Pancreas (tissue), 10 donors: ENCODE data around the gene NDUFB6. TPM values are rescaled to one million over a fixed set of nuclear protein-coding genes. Genes with fewer than 3 reads are reported as not detected.
A peak's percentile ranks its signal among the peaks of the same experiment; 100 is the strongest.
"Not testable (repeated sequence)": the region's sequence is repeated elsewhere in the genome, so short reads cannot be mapped to it uniquely, and the experiment has no call there.

Source experiments
- ATAC-seq, 4 donors: fragments of 200-7000 bp; cut with Tn5 transposase; one replicate each; pipeline versions ENCODE4 v1.8.0 to v1.9.1; 2020; ENCODE audit warnings: mild to moderate bottlenecking in 4 of 4, moderate library complexity in 4 of 4
- DNase-seq, 6 donors: peaks; one replicate each; pipeline ENCODE4 v3.0.0-alpha.2; 2020
- FAIRE-seq: peaks from 2 replicates; lab custom pipeline; 2012; peaks lifted over from hg19 to GRCh38; lab: Jason Lieb, UNC
- H3K27ac ChIP-seq, 4 donors: fragments of 200-600 bp; sonication (generic); 1 replicate in 3 of 4; 2 replicates in 1 of 4; pipeline versions ENCODE4 v1.5.0 to v1.8.0; 2020
- H3K27me3 ChIP-seq, 4 donors: fragments of 200-600 bp; one replicate each; pipeline ENCODE4 v1.8.0; 2021
- H3K36me3 ChIP-seq, 3 donors: fragments of 200-600 bp; sonication (generic) in 1 of 3; one replicate each; pipeline versions ENCODE4 v1.5.0 to v1.8.0; 2020 to 2021
- H3K4me1 ChIP-seq, 3 donors: fragments of 200-600 bp; one replicate each; pipeline ENCODE4 v1.8.0; 2021
- H3K4me3 ChIP-seq, 4 donors: fragments of 200-600 bp; sonication (generic) in 2 of 4; one replicate each; pipeline versions ENCODE4 v1.5.0 to v1.8.0; 2020 to 2021
- H3K9me3 ChIP-seq, 4 donors: fragments of 200-600 bp; one replicate each; pipeline ENCODE4 v1.8.0; 2021
- WGBS, 2 donors: extraction: QIAGEN DNeasy Blood & Tissue Kit; methylation state at CpG; one replicate each; pipeline ENCODE4 v1.1.7; 2013; 5-methylcytosine and 5-hydroxymethylcytosine counted together
- intact Hi-C, 3 donors: fragments of 100-400 bp; cut with DNase I; formaldehyde crosslinking; loops; one replicate each; pipeline versions ENCODE4 v1.11.1 to v1.14.2; 2022
- polyA plus RNA-seq, 2 donors: library from polyadenylated mRNA; stranded (reverse); fragments of 200-250 nt; gene quantifications; one replicate each; pipeline ENCODE4 v1.2.3, GENCODE V29; 2013
- total RNA-seq, 6 donors: library from RNA; stranded (reverse); fragmentation: NEBNext Ultra II Directional in 4 of 6; extraction: Animal tissue kit (Norgen Biotek cat#: 25700) in 4 of 6; gene quantifications; one replicate each; pipeline versions ENCODE4 v1.2.1 to v1.2.4, GENCODE V29; 2021 to 2023
- TF ChIP-seq, protein P1 (sequence below), 4 donors: fragments of 200-600 bp; sonication (generic) in 3 of 4; IDR thresholded peaks; one replicate each; pipeline versions ENCODE4 v1.5.0 to v1.8.0; 2021; ENCODE audit warnings: antibody characterized with exemption in 4 of 4
- donor health status: healthy with polysubstance abuse.
- donor health status: DM: no; HTN: no; CAD: no; lungs with moderate emphysema.
- donor health status: DM: no; HTN: no; CAD: no.
- donor health status: control.
- donor health status: control.
- donor health status: Bipolar disorder and iron deficiency.
- donor health status: DM: yes; HTN: yes; CAD: no.
- donor health status: DM: no; HTN: no; CAD: no.
- donor health status: DM: no; HTN: no; CAD: no.
- donor health status: DM: yes; HTN: yes; CAD: no.

The NDUFB6 gene
- total and polyA plus RNA-seq, 8 donors = 11.3 to 29.5 (median 16.3) TPM

DNA sequence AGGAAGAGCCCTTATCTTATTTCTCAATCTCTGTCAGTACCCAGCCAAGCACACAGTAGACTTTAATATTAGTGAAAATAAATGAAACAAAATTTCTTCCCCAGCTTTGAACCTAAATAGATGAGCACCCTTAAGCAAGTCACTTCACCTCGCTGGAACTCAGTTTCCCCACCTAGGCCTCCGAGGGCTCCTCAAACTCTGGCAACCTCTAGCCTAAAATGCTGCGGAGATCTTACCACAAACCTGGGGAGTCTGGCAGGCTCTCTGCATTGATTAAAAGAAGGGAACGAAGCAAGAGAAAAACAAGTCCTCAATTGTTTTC, 47.3 kb downstream of the NDUFB6 start:
- 0 to 1% methylated on average over 4 of the region's 4 CpGs for WGBS, 2 donors
- intact Hi-C loops = no loop called here
- FAIRE-seq (no peak), DNase-seq (no peak), ATAC-seq (no peak)
- peak overlapping the region; percentile 58 to 84 (median 76) for H3K27ac ChIP-seq
- TF ChIP-seq, protein P1, sequence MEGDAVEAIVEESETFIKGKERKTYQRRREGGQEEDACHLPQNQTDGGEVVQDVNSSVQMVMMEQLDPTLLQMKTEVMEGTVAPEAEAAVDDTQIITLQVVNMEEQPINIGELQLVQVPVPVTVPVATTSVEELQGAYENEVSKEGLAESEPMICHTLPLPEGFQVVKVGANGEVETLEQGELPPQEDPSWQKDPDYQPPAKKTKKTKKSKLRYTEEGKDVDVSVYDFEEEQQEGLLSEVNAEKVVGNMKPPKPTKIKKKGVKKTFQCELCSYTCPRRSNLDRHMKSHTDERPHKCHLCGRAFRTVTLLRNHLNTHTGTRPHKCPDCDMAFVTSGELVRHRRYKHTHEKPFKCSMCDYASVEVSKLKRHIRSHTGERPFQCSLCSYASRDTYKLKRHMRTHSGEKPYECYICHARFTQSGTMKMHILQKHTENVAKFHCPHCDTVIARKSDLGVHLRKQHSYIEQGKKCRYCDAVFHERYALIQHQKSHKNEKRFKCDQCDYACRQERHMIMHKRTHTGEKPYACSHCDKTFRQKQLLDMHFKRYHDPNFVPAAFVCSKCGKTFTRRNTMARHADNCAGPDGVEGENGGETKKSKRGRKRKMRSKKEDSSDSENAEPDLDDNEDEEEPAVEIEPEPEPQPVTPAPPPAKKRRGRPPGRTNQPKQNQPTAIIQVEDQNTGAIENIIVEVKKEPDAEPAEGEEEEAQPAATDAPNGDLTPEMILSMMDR (IDR thresholded peaks at IDR 0.05) = no peak
- H3K9me3 ChIP-seq = no peaks in the 10 kb centered on the region
- H3K36me3 ChIP-seq = no peaks in the 10 kb centered on the region
- H3K4me1 ChIP-seq = peaks cover 7 to 25% (median 16%) of the 10 kb centered on the region in 3 donors
- no peaks in the 10 kb centered on the region for H3K27me3 ChIP-seq
- peak overlapping the region; percentile 47 to 75 (median 54) for H3K4me3 ChIP-seq

DNA sequence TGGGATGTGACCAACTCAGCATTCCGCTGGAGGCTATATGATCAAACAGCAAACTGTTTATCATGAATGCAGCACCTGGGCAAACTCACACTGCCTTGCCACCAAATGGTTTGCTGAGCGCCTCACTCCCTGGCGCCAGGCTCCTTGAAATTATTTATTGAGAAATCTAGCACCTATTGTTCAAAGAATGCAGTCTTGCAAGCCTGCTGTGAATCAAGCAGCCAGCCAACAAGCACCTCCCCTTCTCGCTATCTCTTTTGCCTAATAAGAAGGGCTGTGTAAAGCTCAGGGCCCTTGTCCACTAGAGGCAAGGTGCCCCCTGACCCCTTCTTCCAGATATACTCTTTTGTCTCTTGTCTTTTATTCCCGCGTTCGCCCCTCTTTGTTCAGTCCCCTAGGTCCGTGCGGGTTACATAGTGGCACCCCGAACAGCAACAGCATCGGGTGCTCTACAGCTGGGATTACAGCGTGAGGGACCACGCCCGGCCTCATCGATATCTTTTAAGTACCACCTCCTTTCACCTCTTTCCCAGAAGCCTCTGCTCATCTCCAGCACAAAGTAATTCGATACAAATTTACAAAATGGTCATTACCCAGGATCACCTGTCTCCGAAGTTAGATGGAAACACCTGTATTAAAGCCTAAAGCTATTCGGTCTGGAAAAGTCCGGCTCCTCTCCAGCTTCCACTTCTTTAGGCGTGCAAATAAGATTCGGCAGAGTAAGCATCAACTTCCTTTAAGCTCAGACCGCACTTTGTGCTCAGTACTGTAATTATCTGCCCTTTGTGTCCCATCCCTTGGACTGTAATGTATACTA, 47.9 kb downstream of the NDUFB6 start:
- peak; percentile 62 to 80 (median 74) for DNase-seq
- Histone ChIP-seq H3K27ac (peak overlapping the region; percentile 48 to 84 (median 76)), H3K4me1 (peaks cover 7 to 25% (median 16%) of the 10 kb centered on the region in 3 donors), H3K9me3 (no peaks in the 10 kb centered on the region), H3K27me3 (no peaks in the 10 kb centered on the region), H3K4me3 (peak overlapping the region; percentile 47 to 75 (median 54)), H3K36me3 (no peaks in the 10 kb centered on the region)
- 5% methylated on average over 22 of the region's 22 CpGs for WGBS, 2 donors
- ATAC-seq = peak; percentile 37 to 63 (median 54)
- no peak for FAIRE-seq
- TF ChIP-seq, protein P1 (IDR thresholded peaks at IDR 0.05) = no peak
- intact Hi-C loops = no loop called here

DNA sequence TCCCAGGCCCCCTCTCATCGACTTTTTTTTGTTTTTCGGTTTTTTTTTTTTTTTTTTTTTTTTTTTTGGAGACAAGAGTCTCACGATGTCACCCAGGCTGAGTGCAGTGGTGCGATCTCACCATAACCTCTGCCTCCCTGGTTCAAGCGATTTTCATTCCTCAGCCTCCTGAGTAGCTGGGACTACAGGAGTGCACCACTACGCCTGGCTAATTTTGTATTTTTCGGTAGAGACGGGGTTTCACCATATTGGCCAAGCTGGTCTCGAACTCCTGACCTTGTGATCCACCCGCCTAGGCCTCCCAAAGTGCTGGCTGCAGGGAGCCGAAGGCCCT, 48.4 kb downstream of the NDUFB6 start:
- ATAC-seq, H3K27me3 ChIP-seq, H3K9me3 ChIP-seq, H3K36me3 ChIP-seq, FAIRE-seq, DNase-seq, intact Hi-C loops: not testable (repeated sequence)
- WGBS, 2 donors = 52 to 54% methylated on average over 11 of the region's 11 CpGs
- Histone ChIP-seq H3K4me3 (peak overlapping the region in 2 of 4 donors; percentile 59 to 75), H3K4me1 (peaks cover 7 to 25% (median 16%) of the 10 kb centered on the region in 3 donors), H3K27ac (peak overlapping the region; percentile 48 to 84 (median 76))

DNA sequence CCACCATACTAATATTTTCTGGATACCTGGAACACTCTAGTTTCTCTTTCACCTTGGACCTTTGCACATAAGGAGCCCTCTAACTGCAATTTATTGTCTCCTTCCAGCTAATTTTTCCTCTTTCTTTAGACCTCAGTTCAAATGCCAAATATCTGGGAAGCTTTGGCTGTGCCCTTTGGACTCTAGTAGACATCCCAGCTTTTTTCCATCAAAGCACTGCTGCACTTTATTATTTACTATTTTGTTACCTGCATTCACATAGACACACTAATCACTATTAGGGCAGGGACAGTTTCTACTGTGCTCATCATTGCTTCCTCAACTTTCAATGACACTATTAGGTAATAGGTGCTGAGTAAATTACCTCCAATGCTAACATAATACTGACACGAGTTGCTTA, 49.0 kb downstream of the NDUFB6 start:
- H3K27me3 ChIP-seq = no peaks in the 10 kb centered on the region
- no peak for DNase-seq

DNA sequence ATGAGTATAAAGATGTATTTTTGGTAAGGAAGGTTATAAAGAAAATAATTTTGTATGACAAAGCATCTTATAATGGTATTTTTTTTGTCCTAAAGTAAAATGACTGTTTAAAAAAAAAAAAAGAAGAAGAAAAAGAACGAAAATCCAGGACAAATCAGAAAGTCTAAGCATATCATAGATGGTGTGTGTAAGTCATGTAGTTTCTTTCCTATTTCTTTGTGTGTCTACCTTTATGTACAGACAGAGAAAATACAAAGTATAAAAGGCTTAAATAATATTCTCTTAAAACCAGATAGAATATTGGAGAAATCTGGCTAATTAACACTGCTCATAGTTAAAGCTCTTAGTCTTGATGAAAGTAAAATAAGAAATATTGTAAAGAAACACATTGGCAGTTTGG, 54.7 kb downstream of the NDUFB6 start:
- TF ChIP-seq, protein P1 (IDR thresholded peaks at IDR 0.05) = no peak
- ATAC-seq (no peak), DNase-seq (no peak), FAIRE-seq (no peak)
- intact Hi-C loops = no loop called here
- 93 to 100% methylated on average over 1 of the region's 1 CpG for WGBS, 2 donors
- H3K9me3 ChIP-seq = no peaks in the 10 kb centered on the region
- no peaks in the 10 kb centered on the region for H3K27me3 ChIP-seq
- H3K36me3 ChIP-seq = no peaks in the 10 kb centered on the region
- H3K4me1 ChIP-seq = peaks cover 0 to 8% (median 6%) of the 10 kb centered on the region in 3 donors
- H3K4me3 ChIP-seq = no peak overlapping the region
- H3K27ac ChIP-seq = no peak overlapping the region

More for the DNA sequence above, 49.0 kb downstream of the NDUFB6 start:
- peaks cover 7 to 25% (median 16%) of the 10 kb centered on the region in 3 donors for H3K4me1 ChIP-seq
- TF ChIP-seq, protein P1 (IDR thresholded peaks at IDR 0.05) = no peak
- FAIRE-seq (no peak), ATAC-seq (no peak)
- intact Hi-C loops = no loop called here
- WGBS, 2 donors = 9 to 35% methylated on average over 1 of the region's 1 CpG
- peak overlapping the region in 1 of 4 donors; percentile 83 for H3K27ac ChIP-seq
- H3K4me3 ChIP-seq = peak overlapping the region in 1 of 4 donors; percentile 75
- no peaks in the 10 kb centered on the region for H3K9me3 ChIP-seq
- no peaks in the 10 kb centered on the region for H3K36me3 ChIP-seq
